GM21515 (cell line): ENCODE results near the gene PABPC1L.

Experiments
- ATAC-seq: cut with Tn5 transposase; IDR thresholded peaks from one replicate; pipeline ENCODE4 v1.9.1; 2021; ENCODE audit not compliant: unreplicated experiment

Gene PABPC1L

GRCh38 chr20:44966030-44966961 is 56.4 kb downstream of the PABPC1L start, which contains the start of gene STK4:
TSS of gene STK4 (plus strand) at chr20:44966512. CDS start at chr20:44966569, 57 bp downstream.
- peak; percentile 56 for ATAC-seq

DNA sequence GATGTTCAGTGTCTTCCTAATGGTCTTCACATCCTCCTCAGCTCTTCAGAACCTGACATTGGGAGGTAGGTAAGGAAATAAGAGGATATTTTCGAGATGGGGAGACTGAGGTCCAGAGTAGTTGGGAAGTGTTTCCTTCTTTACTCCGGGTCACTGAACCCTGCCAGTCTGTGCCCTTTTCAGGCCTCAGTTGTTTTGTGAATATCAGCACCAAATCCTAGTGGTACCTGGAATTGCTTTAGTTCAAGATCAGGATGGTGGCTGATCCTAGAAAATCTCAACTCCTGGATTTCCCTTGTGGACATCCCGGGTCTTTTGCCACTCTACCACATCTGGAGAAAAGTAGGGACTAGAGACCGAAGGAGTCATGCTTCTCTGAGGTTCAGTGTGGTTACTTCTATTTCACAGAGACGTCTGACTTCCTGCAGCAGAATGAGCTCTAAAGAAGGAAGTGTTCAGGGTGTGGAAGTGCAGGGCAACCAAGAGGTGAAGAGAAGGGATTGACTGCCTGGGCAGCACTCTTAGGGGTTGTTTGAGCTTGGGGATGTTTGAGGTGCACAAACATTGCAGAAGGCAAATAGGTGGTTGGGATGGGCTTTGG is 57.4 kb downstream of the PABPC1L start:
- ATAC-seq: no peak

- no peak for ATAC-seq
These were observed 59.5 kb downstream of the PABPC1L start for GRCh38 chr20:44969300-44969894.

DNA sequence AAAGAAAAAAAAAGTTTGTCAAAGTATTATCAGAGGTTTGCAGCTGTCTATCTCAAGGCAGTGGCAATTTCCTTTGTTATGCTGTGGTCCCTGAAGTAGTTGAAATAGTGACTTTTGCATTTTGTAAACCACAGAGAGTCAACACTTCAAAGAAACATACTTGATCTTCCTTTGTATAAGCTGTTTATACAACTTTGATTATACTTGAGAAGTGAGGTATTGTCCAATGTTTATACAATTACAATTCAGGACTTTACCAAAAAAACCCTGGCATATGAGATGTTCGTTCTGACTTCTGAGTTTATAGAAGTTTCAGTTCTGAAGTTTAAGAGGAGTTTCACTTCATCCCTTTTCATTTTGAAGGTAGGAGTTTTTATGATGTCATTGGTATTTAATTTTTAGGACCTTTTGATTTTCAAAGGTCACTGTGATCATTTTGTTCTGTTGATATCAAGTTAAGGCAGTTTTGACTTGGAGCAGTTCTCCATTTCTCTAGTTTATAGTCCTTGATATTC is 60.4 kb downstream of the PABPC1L start:
- ATAC-seq: no peak

- ATAC-seq: no peak
These were observed 63.2 kb downstream of the PABPC1L start for GRCh38 chr20:44973053-44973452.

DNA sequence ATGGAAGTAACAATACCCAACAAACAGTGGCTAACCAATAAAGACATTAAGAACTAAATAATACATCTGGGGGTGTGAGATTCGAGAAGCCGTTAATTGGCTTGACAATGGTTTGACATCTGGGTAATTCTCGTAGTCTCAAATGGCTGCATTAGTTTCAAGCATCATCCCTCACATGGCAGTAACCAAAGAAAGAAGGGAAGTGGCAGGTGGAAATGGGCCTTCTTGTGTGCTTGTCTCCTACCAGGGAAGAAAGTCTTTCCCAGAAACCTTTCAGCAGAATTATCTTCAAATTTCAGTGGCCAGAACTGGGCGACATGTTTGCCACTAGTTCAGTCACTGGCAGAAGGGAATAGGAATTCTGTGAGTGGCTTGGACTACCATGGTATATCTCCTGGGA is 66.8 kb downstream of the PABPC1L start:
- ATAC-seq: no peak

GRCh38 chr20:44979090-44979621 is 69.3 kb downstream of the PABPC1L start:
- peak; percentile 88 for ATAC-seq

GRCh38 chr20:44981736-44982406 is 72.0 kb downstream of the PABPC1L start:
- no peak for ATAC-seq

GRCh38 chr20:44983093-44983674 is 73.3 kb downstream of the PABPC1L start:
- ATAC-seq: no peak

GRCh38 chr20:44988631-44989171 is 78.8 kb downstream of the PABPC1L start:
- no peak for ATAC-seq
